Natural killer cell (primary cell): ENCODE data around the gene RPP30. TPM values are rescaled to one million over a fixed set of nuclear protein-coding genes. Genes with fewer than 3 reads are reported as not detected.

Experiments used
- ATAC-seq, 3 donors: fragments of 150-1000 bp in 2 of 3; fragments of 200-7000 bp in 1 of 3; cut with Tn5 transposase; 1 replicate in 1 of 3; 2 replicates in 2 of 3; pipeline ENCODE4 v1.10.0; 2021; ENCODE audit warnings: mild to moderate bottlenecking in 2 of 3, moderate library complexity in 2 of 3
- DNase-seq, 2 donors: peaks; one replicate each; pipeline versions ENCODE4 v3.0.0 to v3.0.0-alpha.2; 2013 to 2021; ENCODE audit warnings: mixed read lengths in 1 of 2
- H3K27ac ChIP-seq: one replicate; pipeline ENCODE4 v1.5.1; 2013; ENCODE audit warnings: mild to moderate bottlenecking, low read length
- H3K27me3 ChIP-seq: one replicate; pipeline ENCODE4 v1.6.1; 2013; ENCODE audit warnings: low read length; ENCODE audit not compliant: control insufficient read depth, insufficient read depth
- H3K36me3 ChIP-seq: one replicate; pipeline ENCODE4 v1.6.1; 2013; ENCODE audit warnings: low read length; ENCODE audit not compliant: control insufficient read depth, insufficient read depth
- H3K4me1 ChIP-seq: one replicate; pipeline ENCODE4 v1.6.1; 2013; ENCODE audit warnings: low read length; ENCODE audit not compliant: control insufficient read depth, insufficient read depth
- H3K4me3 ChIP-seq: one replicate; pipeline ENCODE4 v1.5.1; 2013; ENCODE audit warnings: low read length
- H3K9me3 ChIP-seq: one replicate; pipeline ENCODE4 v1.6.1; 2013; ENCODE audit warnings: low read length; ENCODE audit not compliant: control insufficient read depth, insufficient read depth
- H3K27ac Mint-ChIP-seq, 2 donors: one replicate each; pipeline ENCODE4 v1.8.0; 2022; ENCODE audit warnings: mild to moderate bottlenecking in 2 of 2, mixed read lengths in 2 of 2, moderate library complexity in 1 of 2
- H3K27me3 Mint-ChIP-seq, 2 donors: one replicate each; pipeline ENCODE4 v1.8.0; 2022; ENCODE audit warnings: low read depth in 2 of 2, mixed read lengths in 2 of 2
- H3K36me3 Mint-ChIP-seq: one replicate; pipeline ENCODE4 v1.8.0; 2022; ENCODE audit warnings: mixed read lengths
- H3K4me1 Mint-ChIP-seq, 2 donors: one replicate each; pipeline ENCODE4 v1.8.0; 2022; ENCODE audit warnings: mixed read lengths in 2 of 2
- H3K4me3 Mint-ChIP-seq: one replicate; pipeline ENCODE4 v1.8.0; 2022; ENCODE audit warnings: mild to moderate bottlenecking, moderate library complexity, mixed read lengths
- H3K9me3 Mint-ChIP-seq, 2 donors: one replicate each; pipeline ENCODE4 v1.8.0; 2022; ENCODE audit warnings: mixed read lengths in 2 of 2
- CTCF ChIP-seq: fragments of 200-600 bp; IDR thresholded peaks from one replicate; pipeline ENCODE4 v1.8.0; 2022; ENCODE audit warnings: antibody characterized with exemption
- WGBS: methylation state at CpG from one replicate; pipeline ENCODE4 v1.1.7; 2013; ENCODE audit warnings: missing lambda C conversion rate; ENCODE audit not compliant: insufficient coverage; 5-methylcytosine and 5-hydroxymethylcytosine counted together
- intact Hi-C: fragments of 100-400 bp; cut with micrococcal nuclease; formaldehyde crosslinking; loops from one replicate; pipeline ENCODE4 v1.14.2; 2022
- total RNA-seq, 4 donors: library from RNA; stranded (reverse); fragments of 120-200 nt in 1 of 4; gene quantifications; one replicate each; pipeline versions ENCODE4 v1.2.3 to v1.2.4, GENCODE V29; 2013 to 2022

The RPP30 gene
- total RNA-seq, 3 donors from 2014 or later (not counting 1 experiment from before 2014, with no cell fraction given), result 22.6 to 32.5 (median 24.2) TPM

GRCh38 chr10:90912174-90912573 is 40.4 kb downstream of the RPP30 start:
- Mint-ChIP-seq H3K9me3 (no peaks in the 10 kb centered on the region), H3K27ac (no peak overlapping the region), H3K4me3 (no peak overlapping the region), H3K27me3 (peaks cover 6 to 19% of the 10 kb centered on the region in 2 donors), H3K36me3 (no peaks in the 10 kb centered on the region), H3K4me1 (no peaks in the 10 kb centered on the region)
- H3K36me3 ChIP-seq, result peaks cover 3% of the 10 kb centered on the region
- DNase-seq, result no peak
- ATAC-seq, result no peak
- no peak overlapping the region for H3K4me3 ChIP-seq
- H3K27ac ChIP-seq, result no peak overlapping the region
- no peaks in the 10 kb centered on the region for H3K9me3 ChIP-seq
- no peaks in the 10 kb centered on the region for H3K27me3 ChIP-seq
- intact Hi-C loops, result no loop called here
- TF ChIP-seq CTCF, result no peak
- peaks cover 3% of the 10 kb centered on the region for H3K4me1 ChIP-seq
- WGBS, result 88% methylated on average over 3 of the region's 4 CpGs

- no peak for TF ChIP-seq CTCF
- intact Hi-C loops, result no loop called here
- 95% methylated on average over 7 of the region's 7 CpGs for WGBS
- no peak overlapping the region for H3K4me3 ChIP-seq
- ATAC-seq, result no peak
- no peaks in the 10 kb centered on the region for H3K9me3 Mint-ChIP-seq
- peaks cover 9 to 27% of the 10 kb centered on the region in 2 donors for H3K27me3 Mint-ChIP-seq
- H3K27ac ChIP-seq, result no peak overlapping the region
- no peak overlapping the region for H3K4me3 Mint-ChIP-seq
- no peak for DNase-seq
- H3K36me3 Mint-ChIP-seq, result no peaks in the 10 kb centered on the region
- H3K27me3 ChIP-seq, result no peaks in the 10 kb centered on the region
- H3K36me3 ChIP-seq, result no peaks in the 10 kb centered on the region
- H3K4me1 ChIP-seq, result peaks cover 3% of the 10 kb centered on the region
- no peak overlapping the region for H3K27ac Mint-ChIP-seq
- no peaks in the 10 kb centered on the region for H3K9me3 ChIP-seq
- H3K4me1 Mint-ChIP-seq, result no peaks in the 10 kb centered on the region
Measured at GRCh38 chr10:90912854-90913479, 41.2 kb downstream of the RPP30 start.

- H3K27me3 ChIP-seq, result peaks cover 2% of the 10 kb centered on the region
- no peak for DNase-seq
- no peaks in the 10 kb centered on the region for H3K4me1 Mint-ChIP-seq
- H3K36me3 ChIP-seq, result no peaks in the 10 kb centered on the region
- H3K27ac Mint-ChIP-seq, result no peak overlapping the region
- ATAC-seq, result no peak
- intact Hi-C loops, result no loop called here
- no peaks in the 10 kb centered on the region for H3K9me3 Mint-ChIP-seq
- no peak overlapping the region for H3K27ac ChIP-seq
- H3K27me3 Mint-ChIP-seq, result peaks cover 9 to 33% of the 10 kb centered on the region in 2 donors
- no peaks in the 10 kb centered on the region for H3K9me3 ChIP-seq
- peaks cover 3% of the 10 kb centered on the region for H3K4me1 ChIP-seq
- TF ChIP-seq CTCF, result no peak
- H3K4me3 ChIP-seq, result no peak overlapping the region
- 89% methylated on average over 2 of the region's 2 CpGs for WGBS
- no peak overlapping the region for H3K4me3 Mint-ChIP-seq
- no peaks in the 10 kb centered on the region for H3K36me3 Mint-ChIP-seq
Measured at GRCh38 chr10:90913774-90914420, 42.1 kb downstream of the RPP30 start.
